ENCODE results near the gene OR51T1.
"Not testable (repeated sequence)": the region's sequence is repeated elsewhere in the genome, so short reads cannot be mapped to it uniquely, and the experiment has no call there.

OR51T1 gene, protein sequence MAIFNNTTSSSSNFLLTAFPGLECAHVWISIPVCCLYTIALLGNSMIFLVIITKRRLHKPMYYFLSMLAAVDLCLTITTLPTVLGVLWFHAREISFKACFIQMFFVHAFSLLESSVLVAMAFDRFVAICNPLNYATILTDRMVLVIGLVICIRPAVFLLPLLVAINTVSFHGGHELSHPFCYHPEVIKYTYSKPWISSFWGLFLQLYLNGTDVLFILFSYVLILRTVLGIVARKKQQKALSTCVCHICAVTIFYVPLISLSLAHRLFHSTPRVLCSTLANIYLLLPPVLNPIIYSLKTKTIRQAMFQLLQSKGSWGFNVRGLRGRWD

DNA sequence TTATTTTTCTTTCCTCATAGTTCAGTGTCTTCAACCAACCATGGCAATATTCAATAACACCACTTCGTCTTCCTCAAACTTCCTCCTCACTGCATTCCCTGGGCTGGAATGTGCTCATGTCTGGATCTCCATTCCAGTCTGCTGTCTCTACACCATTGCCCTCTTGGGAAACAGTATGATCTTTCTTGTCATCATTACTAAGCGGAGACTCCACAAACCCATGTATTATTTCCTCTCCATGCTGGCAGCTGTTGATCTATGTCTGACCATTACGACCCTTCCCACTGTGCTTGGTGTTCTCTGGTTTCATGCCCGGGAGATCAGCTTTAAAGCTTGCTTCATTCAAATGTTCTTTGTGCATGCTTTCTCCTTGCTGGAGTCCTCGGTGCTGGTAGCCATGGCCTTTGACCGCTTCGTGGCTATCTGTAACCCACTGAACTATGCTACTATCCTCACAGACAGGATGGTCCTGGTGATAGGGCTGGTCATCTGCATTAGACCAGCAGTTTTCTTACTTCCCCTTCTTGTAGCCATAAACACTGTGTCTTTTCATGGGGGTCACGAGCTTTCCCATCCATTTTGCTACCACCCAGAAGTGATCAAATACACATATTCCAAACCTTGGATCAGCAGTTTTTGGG is at the start of gene OR51T1:
TSS of gene OR51T1 (plus strand) at position 41 of the 641 bp plus-strand sequence. CDS start at position 41, 0 bp downstream.
- DNase-seq (ENCODE audit: low read depth in 4 of 4, low spot score in 1 of 4): no peak

DNA sequence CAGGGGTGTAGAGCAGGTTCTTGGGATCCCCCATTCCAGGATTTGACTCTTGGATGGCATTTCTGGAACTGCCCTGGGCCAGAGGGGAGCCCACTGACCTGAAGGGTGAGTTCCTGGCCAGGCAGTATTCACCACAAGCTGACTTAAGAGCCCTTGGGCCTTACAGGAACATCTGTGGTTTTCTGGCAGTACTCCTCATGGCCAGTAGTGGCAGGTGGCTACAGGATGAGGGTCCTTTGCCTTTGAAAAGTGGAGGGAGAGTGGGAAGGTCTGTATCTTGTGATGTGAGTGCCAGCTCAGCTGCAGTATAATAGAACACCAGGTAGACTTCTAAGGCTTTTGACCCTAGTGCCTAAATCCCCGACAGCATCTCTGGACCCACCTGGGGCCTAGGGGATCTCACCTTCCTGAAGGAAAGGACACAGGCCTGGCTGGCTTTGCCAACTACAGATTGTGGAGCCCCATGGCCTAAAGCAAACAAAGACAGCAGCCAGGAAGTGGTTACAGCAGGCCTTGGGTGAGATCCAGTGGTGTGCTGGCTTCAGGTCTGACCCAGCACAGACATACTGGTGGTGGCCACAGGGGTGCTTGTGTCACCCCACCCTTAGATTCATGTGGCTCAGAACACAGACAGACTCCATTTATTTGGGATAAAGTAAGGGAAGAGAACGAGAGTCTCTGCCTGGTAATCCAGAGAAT is 41.7 kb upstream of the OR51T1 start:
- no peak for DNase-seq (ENCODE audit: low read depth in 4 of 4, low spot score in 1 of 4)

DNA sequence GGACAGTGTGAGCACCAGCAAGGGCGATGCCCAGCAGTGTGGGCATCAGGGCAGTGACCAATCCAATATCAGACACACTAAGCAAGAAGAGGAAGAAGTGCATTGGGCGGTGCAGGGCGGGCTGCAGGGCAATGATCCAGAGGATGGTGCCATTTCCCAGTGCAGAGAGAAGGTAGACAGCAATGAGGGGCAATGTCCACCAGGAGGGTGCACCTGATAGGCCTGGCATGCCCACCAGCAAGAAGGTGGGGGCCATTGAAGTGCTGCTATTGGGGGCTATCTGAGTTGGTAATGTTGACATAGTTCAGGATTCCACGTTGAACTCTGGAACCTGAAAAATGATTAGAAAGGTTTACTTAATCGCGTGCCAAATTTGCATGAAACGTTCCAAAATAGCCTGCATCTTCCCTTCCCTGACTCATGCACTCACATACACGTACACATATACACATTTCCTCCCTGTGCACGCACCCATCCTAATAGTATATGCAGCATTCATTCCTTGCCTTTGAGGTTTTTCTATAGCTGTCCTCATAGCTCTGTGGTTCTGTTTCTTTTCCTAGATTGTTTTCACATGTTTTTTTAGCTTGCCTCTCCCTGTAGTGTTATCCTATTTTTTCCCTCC is 32.7 kb upstream of the OR51T1 start, which contains the start of gene OR51S1:
TSS of gene OR51S1 (minus strand) at position 301 of the 625 bp plus-strand sequence. CDS start at position 301, 0 bp downstream.
- DNase-seq (ENCODE audit: low read depth in 4 of 4, low spot score in 1 of 4): no peak

DNA sequence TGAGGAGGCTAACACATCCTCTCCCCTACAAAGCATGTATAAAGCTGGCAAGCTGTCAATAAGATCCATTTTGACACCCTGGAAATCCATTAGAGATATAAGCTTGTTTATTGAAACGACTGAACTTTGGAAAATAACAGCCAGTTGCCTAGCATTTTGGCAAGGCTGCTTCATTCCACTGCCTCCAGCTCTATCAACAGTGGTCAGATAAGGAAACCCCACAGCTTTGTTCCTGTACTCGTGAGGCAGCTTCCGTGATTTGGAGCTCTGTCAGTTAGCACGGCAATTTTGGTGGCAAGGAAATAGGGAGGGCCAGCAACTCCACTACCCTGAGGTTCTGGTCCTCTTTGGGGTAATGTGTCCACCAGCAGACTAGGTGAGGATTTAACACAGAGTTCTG is 30.7 kb upstream of the OR51T1 start:
- DNase-seq (ENCODE audit: low read depth in 4 of 4, low spot score in 1 of 4): no peak

DNA sequence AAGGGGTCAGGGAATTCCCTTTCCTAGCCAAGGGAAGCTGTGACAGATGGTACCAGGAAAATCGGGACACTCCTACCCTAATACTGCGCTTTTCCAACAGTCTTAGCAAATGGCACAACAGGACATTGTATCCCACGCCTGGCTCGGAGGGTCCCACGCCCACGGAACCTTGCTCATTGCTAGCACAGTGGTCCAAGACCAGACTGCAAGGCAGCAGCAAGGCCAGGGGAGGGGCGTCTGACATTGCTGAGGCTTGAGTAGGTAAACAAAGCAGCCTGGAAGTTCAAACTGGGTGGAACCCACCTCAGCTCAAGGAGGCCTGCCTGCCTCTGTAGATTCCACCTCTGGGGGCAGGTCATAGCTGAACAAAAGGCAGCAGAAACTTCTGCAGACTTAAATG is 27.4 kb upstream of the OR51T1 start:
- DNase-seq (ENCODE audit: low read depth in 4 of 4, low spot score in 1 of 4): not testable (repeated sequence)

DNA sequence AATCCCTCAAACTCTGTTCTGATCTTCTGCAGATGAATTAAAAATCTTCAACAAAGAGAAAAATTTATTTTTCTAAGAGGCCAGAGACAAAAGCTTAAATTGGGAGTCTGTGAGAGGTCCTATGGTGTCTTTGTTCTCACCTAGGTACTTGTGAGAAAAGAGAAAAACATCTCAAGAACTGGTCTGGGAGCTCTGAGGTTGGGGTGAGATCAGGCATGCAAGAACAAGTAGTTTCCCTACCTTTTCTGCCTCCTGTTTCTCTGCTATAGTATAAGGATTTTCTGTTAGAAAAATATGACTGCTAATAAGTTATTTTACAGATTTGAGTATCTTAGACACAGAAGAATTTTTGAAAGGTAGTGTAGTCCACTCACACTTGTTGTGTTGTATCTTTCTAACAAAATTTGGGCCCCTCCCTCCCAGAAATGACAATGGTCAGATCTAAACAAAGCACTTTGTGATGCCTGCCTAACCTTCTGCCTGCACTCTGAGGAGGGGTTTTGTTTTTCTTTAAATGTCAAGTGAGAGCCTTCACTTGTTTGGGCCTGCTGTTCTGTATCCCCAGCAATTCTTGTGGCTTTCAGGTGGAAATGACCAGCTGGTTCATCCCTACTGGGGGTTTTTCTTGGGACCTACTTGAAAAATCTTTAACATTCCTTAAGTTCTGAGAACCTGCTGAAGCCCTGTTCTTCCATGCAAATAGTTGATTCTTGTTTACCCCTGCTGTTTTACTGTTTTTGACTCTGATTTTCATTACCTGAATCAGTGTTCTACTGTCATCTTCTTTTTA is 19.1 kb upstream of the OR51T1 start:
- no peak for DNase-seq (ENCODE audit: low read depth in 4 of 4, low spot score in 1 of 4)

DNA sequence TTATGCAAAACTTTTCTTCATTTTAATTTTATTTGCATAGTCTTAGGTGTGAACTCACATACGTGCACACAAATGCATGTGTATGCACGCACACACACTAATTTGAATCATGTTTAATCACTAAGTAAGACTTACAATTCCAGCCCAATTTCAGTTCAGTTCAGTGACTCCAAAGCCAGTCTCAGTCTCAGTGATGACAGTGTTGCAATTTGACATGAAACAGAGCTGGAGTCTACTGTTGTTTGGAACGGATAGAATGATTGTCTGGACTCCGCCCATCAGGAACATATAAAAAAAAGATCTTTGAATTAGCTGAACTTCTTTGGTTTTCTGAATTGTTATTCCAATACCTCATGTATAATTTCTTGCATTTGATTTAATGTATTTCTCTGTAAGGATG is 17.8 kb upstream of the OR51T1 start:
- no peak for DNase-seq (ENCODE audit: low read depth in 4 of 4, low spot score in 1 of 4)

DNA sequence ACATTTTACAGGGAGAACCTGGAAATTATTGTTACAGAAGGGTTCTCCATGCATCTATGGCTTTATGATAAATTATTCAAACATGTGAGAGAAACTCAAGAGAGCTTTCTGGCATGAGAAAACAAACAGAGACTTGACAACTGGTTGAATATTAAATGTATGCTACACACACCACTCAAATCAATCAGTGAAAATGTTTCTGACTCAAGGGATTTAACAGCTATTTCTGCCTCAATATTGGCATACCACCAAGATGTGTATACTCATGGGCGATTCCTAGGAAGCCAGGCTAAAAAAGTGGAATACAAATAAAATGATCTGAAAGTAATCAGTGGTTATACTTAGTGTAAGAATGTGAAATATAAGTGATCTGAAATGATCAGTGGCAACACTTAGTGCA is 15.8 kb upstream of the OR51T1 start:
- DNase-seq (ENCODE audit: low read depth in 4 of 4, low spot score in 1 of 4): no peak

DNA sequence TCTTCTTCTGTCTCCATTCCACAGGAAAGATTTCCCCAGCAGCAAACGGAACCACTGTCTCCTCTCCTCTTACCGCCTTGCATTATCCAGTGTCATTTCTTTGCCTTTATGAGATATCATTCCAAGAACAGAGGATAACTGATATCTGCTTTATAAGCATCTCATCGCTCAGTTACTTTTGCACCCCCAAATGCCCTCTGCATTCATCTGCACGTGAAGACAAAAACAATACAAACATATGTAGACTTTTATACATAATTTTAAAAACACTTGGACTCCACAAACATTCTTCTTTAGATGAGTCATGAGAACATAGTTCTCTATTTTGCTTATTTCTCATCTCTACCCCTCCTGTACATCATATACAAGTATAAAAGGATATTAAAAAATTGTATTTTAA is 512 bp upstream of the OR51T1 start:
- DNase-seq (ENCODE audit: low read depth in 4 of 4, low spot score in 1 of 4): no peak

DNA sequence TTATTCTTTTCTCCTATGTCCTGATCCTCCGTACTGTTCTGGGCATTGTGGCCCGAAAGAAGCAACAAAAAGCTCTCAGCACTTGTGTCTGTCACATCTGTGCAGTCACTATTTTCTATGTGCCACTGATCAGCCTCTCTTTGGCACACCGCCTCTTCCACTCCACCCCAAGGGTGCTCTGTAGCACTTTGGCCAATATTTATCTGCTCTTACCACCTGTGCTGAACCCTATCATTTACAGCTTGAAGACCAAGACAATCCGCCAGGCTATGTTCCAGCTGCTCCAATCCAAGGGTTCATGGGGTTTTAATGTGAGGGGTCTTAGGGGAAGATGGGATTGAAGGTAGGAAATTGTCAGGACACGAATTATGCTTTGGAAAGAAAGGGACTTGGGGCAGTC is 843 bp downstream of the OR51T1 start:
- no peak for DNase-seq (ENCODE audit: low read depth in 4 of 4, low spot score in 1 of 4)

DNA sequence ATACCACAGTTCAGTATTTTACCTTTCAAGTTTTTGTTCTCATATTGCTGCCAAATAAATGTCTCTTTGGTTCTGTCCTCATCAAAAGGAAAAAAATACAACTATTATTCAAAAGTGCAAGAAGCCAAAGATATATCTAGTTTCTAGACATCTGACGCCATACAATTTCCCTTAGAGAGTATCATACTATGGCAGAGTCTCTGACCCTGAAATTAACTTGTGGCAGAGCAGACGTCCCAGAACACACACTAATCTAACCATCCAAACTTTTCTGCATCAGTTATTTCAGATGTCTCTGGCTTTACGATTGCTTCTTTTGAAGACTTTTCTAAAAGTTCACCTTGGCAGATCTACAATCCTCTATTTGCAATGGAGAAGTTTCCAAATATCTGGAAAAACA is 2.7 kb downstream of the OR51T1 start:
- DNase-seq (ENCODE audit: low read depth in 4 of 4, low spot score in 1 of 4): no peak

DNA sequence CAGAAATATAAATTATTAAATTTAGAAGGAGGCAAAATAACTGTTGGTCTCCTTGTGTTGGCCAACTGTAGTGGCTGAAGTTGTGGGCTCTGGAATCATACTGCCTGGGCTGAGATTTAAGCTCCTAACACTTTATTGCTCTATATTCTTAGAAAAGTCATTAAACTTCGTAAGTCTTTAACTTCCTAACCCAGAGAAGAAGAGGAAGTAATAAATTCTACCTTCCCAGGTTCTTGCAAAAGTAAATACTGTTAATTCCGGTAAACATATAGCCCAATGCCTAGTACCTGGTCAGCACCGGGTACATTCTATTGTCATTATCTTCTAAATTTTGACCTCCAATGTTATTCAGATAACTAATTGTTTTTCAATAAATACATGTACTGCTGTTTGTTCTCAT is 4.5 kb downstream of the OR51T1 start:
- no peak for DNase-seq (ENCODE audit: low read depth in 4 of 4, low spot score in 1 of 4)

DNA sequence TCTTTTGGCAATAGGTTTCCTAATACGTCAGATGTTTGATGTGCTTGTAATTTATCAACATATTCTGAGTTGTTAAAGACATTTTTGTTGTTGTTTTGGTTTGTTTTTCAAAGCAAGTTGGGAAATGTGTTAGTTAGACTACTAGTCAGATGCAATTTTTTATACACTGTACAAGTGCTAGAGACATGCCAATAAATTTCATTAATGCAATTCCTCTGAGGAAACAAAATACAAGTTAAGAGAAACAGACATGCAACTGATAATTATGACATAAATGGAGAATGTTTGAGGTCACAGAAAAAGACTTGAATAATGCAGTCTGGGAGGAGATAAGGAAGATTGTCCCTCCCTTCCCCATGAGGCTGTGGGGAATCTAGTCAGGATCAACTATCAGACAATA is 5.9 kb downstream of the OR51T1 start:
- DNase-seq (ENCODE audit: low read depth in 4 of 4, low spot score in 1 of 4): no peak

DNA sequence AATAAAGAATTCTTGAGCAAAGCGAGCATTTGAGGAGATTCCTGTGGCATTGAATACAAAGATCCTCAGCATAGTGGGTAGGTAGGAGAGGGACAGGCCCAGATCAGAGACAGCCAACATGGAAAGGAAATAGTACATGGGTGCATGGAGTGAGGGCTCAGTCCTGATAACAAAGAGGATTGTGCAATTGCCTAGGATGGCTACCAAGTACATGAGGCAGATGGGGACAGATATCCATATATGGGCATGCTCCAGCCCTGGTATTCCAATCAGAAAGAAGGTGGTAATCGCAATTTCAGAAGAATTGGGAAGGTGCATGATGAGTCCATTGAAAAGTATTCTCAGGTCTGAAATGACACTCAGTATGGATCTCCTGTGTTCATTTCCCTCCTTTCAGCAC is 8.6 kb downstream of the OR51T1 start:
- no peak for DNase-seq (ENCODE audit: low read depth in 4 of 4, low spot score in 1 of 4)

DNA sequence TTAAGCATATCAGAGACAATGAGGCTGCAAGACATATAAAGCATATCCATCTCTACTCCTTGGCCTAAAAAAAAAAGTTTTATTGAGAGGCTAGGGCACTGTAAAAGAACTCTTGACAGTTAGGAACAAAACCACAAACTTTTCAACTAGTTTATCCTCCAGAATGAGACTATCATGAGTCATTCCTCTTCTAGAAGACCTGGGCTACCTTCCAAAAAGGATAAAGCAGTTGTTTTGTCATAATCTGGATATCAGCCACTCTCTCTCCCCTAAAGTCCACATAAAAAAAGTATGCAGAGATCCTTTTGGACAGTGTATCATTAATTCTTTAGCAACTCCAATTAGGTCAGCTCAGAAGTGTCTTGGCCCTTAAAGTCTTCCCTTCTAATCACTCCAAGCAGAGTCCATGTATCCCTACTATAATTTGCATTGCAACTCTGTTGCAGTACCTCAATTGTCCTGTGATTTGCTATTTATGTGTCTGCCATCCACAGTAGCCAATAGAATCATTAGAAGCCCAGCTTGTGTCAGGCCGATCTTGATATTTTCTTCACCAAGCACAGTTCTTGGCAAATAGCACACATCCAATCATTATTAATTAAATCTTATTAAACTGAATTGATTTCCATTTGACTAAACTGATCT is 10.4 kb downstream of the OR51T1 start:
- no peak for DNase-seq (ENCODE audit: low read depth in 4 of 4, low spot score in 1 of 4)

DNA sequence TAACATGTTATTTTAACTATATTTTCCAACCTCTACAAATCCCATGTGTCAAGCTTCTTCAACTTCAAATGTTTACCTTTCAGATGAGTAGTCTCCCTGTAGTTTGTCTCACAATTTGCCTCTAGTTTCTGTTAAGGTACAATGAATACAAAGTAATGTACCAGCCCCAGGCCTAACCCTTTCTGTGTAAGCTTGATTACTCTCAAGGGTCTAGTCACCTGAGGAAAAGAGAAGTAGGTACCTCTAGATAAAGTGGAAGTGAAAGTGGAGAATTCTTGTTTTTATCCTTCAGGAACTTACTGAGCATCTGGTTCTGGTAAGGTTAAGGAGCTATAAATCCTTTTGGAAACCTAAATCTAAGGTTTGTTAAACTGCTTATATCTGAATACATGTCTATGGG is 21.8 kb downstream of the OR51T1 start, which contains the start of gene OR51A7:
TSS of gene OR51A7 (plus strand) at position 300 of the 400 bp plus-strand sequence. CDS start 3,587 bp downstream, outside the sequence.
- DNase-seq (ENCODE audit: low read depth in 4 of 4, low spot score in 1 of 4): no peak

DNA sequence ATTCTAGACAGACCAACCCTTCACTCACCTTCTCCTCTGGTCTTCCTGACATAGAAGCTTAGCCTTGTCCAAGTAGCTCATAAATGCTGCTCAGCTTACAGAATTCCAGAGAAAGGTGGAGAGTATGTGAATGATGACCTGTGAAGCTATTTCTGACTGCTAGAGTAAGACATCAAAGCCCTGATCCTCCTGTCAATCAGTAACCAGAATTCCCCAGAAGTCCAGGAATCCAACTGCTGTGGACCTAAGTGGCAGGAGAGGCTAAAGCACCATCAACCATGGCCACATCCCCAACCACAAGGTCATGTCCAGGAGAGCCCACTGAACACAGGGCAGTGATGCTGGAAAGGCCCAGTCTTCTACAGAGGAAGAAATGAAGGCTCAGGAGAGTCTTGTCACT is 34.9 kb downstream of the OR51T1 start:
- DNase-seq (ENCODE audit: low read depth in 4 of 4, low spot score in 1 of 4): no peak

DNA sequence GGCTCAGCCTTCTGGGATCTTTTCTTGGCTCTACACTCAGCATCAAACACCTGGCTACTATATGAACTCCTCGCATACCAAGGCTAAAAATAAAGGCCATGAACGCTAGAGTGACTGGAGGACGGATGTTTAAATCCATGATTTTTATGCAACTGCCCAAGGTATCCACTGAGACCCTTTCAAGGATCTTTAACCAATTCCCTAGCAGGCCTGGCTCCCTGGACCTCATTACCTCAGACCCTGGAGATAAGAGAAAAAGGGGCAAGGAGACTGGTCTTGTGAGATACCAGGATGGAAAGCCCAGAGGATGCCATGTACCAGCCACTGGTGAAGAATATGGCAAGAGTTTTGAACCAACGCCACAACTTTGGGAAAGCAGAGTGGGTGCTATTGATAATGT is 37.5 kb downstream of the OR51T1 start, which contains the start of gene OR51G2:
TSS of gene OR51G2 (minus strand) at position 101 of the 400 bp plus-strand sequence. CDS start 3,687 bp downstream, outside the sequence.
- DNase-seq (ENCODE audit: low read depth in 4 of 4, low spot score in 1 of 4): no peak

DNA sequence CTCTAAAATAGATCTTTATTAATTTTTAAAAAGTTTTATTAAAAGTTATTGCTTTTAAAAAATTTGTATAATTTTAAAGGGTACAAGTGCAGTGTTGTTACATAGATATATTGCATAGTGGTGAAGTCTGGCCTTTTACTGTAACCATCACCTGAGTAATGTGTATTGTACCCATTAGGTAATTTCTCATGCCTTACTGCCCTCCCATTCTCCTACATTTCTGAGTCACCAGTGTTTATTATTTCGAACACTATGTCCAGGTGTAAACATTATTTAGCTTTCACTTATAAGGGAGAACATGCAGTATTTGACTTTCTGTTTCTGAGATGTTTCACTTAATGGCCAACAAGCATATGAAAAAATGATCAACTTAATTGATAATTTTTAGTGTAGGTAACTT is 40.1 kb downstream of the OR51T1 start:
- no peak for DNase-seq (ENCODE audit: low read depth in 4 of 4, low spot score in 1 of 4)

DNA sequence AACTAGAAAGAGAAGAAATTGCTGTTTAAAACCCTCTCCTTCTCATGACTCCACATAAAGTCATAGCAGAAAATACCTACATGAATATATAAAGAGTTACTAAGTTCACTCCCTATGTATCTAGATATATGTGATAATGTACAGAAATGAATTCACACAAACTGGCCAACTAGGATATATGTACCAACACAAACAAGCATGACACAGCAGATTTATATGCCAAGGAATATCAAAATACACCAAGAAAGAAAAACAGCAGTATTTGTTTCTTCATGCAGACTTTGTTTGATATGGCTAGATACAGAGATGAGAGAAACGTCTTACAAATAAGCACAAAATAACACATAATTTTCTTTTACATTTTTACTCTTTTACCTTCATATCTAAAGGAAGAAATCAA is 40.6 kb downstream of the OR51T1 start:
- DNase-seq (ENCODE audit: low read depth in 4 of 4, low spot score in 1 of 4): no peak
